ENCODE measurements around the gene OPCML. TPM values are rescaled to one million over a fixed set of nuclear protein-coding genes. Genes with fewer than 3 reads are reported as not detected.

OPCML gene
- total and polyA plus RNA-seq, 2 donors (not counting 1 experiment from before 2014, with no cell fraction given), result 0.99 to 2.8 TPM

DNA sequence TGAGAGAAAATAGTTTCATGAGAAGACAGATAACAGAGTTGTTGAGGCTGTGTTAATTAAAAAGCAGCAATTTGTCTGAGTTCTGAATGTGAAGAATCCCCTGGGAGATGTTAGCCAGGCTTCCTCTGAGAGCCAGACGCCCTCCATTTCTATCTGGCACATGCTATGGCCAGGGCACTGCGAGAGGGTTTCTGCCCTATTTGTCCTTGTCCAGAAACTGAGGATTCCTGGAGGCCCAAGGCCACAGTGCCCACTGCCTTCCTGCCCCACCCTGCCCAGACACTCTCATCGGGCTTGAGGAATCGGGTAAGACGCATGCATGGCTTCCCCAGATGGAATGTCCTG lies 484.6 kb downstream of the OPCML start:
- Histone ChIP-seq H3K27ac (ENCODE audit: insufficient read depth, low read length) (no peak overlapping the region), H3K4me2 (ENCODE audit: extremely low read depth, insufficient read depth, low read length) (no peak overlapping the region), H3K9ac (ENCODE audit: insufficient read depth, low read length) (no peak overlapping the region), H4K20me1 (ENCODE audit: control insufficient read depth, extremely low read depth, insufficient read depth, low read length) (no peaks in the 10 kb centered on the region), H3K27me3 (ENCODE audit: control insufficient read depth, insufficient read depth, low read length) (no peaks in the 10 kb centered on the region), H3K9me3 (ENCODE audit: control insufficient read depth, insufficient read depth, low read depth, low read length) (no peaks in the 10 kb centered on the region), H3K4me3 (replicated peaks in 1 of 4; ENCODE audit: control extremely low read depth in 1 of 4, insufficient read depth in 1 of 4, low read depth in 3 of 4, low read length in 4 of 4) (no peak overlapping the region), H3K79me2 (ENCODE audit: control insufficient read depth, insufficient read depth, low read length) (no peaks in the 10 kb centered on the region), H3K36me3 (ENCODE audit: control insufficient read depth, insufficient read depth, low read length) (no peaks in the 10 kb centered on the region), H2AFZ (ENCODE audit: low read length) (no peak overlapping the region), H3K4me1 (ENCODE audit: control insufficient read depth, extremely low read depth, insufficient read depth, low read length) (no peaks in the 10 kb centered on the region)
- DNase-seq (ENCODE audit: low read depth in 2 of 2), result no peak
- TF ChIP-seq, protein P1, sequence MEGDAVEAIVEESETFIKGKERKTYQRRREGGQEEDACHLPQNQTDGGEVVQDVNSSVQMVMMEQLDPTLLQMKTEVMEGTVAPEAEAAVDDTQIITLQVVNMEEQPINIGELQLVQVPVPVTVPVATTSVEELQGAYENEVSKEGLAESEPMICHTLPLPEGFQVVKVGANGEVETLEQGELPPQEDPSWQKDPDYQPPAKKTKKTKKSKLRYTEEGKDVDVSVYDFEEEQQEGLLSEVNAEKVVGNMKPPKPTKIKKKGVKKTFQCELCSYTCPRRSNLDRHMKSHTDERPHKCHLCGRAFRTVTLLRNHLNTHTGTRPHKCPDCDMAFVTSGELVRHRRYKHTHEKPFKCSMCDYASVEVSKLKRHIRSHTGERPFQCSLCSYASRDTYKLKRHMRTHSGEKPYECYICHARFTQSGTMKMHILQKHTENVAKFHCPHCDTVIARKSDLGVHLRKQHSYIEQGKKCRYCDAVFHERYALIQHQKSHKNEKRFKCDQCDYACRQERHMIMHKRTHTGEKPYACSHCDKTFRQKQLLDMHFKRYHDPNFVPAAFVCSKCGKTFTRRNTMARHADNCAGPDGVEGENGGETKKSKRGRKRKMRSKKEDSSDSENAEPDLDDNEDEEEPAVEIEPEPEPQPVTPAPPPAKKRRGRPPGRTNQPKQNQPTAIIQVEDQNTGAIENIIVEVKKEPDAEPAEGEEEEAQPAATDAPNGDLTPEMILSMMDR (conservative IDR thresholded peaks at IDR 0.05 in 1 of 2, IDR thresholded peaks at IDR 0.05 in 1 of 2; ENCODE audit: low read depth in 1 of 2, low read length in 2 of 2), result no peak
- TF ChIP-seq EZH2 (IDR thresholded peaks at IDR 0.05; ENCODE audit: low read length, missing control alignments), result no peak

DNA sequence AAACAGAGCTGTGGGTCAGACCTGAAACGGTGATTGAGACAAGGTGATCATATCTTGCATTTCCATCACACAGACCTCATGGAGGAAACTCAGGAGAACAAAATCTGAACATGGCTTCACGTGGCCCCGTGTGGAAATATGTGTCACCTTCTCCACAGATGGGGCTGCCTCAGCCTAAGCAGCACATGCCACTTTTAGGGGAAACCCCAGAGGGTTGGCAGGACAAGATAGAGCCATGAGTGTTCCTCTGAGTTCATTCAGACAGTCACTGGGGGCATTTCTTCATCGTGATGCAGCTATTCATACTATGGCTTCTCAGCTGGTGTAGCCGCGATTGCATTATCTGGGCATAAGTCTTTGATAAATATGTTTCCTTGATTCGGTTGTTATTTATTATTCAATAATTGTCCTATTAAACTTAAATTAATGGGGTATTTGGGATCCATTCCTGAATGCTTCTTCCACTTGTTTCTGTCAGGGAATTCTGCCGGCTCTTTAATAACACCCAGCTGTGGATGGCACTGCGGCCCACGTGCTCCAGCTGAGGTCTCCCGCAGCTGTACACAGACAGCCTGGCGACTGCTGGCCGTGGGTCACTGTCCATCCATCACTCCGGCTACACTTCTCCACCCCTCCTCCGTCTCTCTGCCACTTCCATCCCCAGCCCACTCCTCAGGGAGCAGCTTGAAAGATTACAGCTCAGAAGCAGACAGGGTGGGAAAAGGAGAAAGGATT lies 485.1 kb downstream of the OPCML start:
- no peak for DNase-seq (ENCODE audit: low read depth in 2 of 2)
- H3K27me3 ChIP-seq (ENCODE audit: control insufficient read depth, insufficient read depth, low read length), result no peaks in the 10 kb centered on the region
- H2AFZ ChIP-seq (ENCODE audit: low read length), result no peak overlapping the region
- H3K36me3 ChIP-seq (ENCODE audit: control insufficient read depth, insufficient read depth, low read length), result no peaks in the 10 kb centered on the region
- TF ChIP-seq EZH2 (IDR thresholded peaks at IDR 0.05; ENCODE audit: low read length, missing control alignments), result no peak
- TF ChIP-seq, protein P1 (conservative IDR thresholded peaks at IDR 0.05 in 1 of 2, IDR thresholded peaks at IDR 0.05 in 1 of 2; ENCODE audit: low read depth in 1 of 2, low read length in 2 of 2), result no peak
- no peak overlapping the region for H3K9ac ChIP-seq (ENCODE audit: insufficient read depth, low read length)
- H3K27ac ChIP-seq (ENCODE audit: insufficient read depth, low read length), result no peak overlapping the region
- H3K4me1 ChIP-seq (ENCODE audit: control insufficient read depth, extremely low read depth, insufficient read depth, low read length), result no peaks in the 10 kb centered on the region
- H3K4me3 ChIP-seq (replicated peaks in 1 of 4; ENCODE audit: control extremely low read depth in 1 of 4, insufficient read depth in 1 of 4, low read depth in 3 of 4, low read length in 4 of 4), result no peak overlapping the region
- no peaks in the 10 kb centered on the region for H3K79me2 ChIP-seq (ENCODE audit: control insufficient read depth, insufficient read depth, low read length)
- no peaks in the 10 kb centered on the region for H3K9me3 ChIP-seq (ENCODE audit: control insufficient read depth, insufficient read depth, low read depth, low read length)
- no peaks in the 10 kb centered on the region for H4K20me1 ChIP-seq (ENCODE audit: control insufficient read depth, extremely low read depth, insufficient read depth, low read length)
- H3K4me2 ChIP-seq (ENCODE audit: extremely low read depth, insufficient read depth, low read length), result no peak overlapping the region

GRCh38 chr11:133046252-133046651 lies 486.0 kb downstream of the OPCML start:
- H3K4me3 ChIP-seq (replicated peaks in 1 of 4; ENCODE audit: control extremely low read depth in 1 of 4, insufficient read depth in 1 of 4, low read depth in 3 of 4, low read length in 4 of 4), result no peak overlapping the region
- no peak overlapping the region for H3K9ac ChIP-seq (ENCODE audit: insufficient read depth, low read length)
- no peaks in the 10 kb centered on the region for H3K79me2 ChIP-seq (ENCODE audit: control insufficient read depth, insufficient read depth, low read length)
- no peaks in the 10 kb centered on the region for H3K36me3 ChIP-seq (ENCODE audit: control insufficient read depth, insufficient read depth, low read length)
- no peaks in the 10 kb centered on the region for H4K20me1 ChIP-seq (ENCODE audit: control insufficient read depth, extremely low read depth, insufficient read depth, low read length)
- no peak overlapping the region for H3K4me2 ChIP-seq (ENCODE audit: extremely low read depth, insufficient read depth, low read length)
- peaks cover 2% of the 10 kb centered on the region for H3K4me1 ChIP-seq (ENCODE audit: control insufficient read depth, extremely low read depth, insufficient read depth, low read length)
- no peak for DNase-seq (ENCODE audit: low read depth in 2 of 2)
- no peak overlapping the region for H2AFZ ChIP-seq (ENCODE audit: low read length)
- H3K27me3 ChIP-seq (ENCODE audit: control insufficient read depth, insufficient read depth, low read length), result no peaks in the 10 kb centered on the region
- TF ChIP-seq, protein P1 (conservative IDR thresholded peaks at IDR 0.05 in 1 of 2, IDR thresholded peaks at IDR 0.05 in 1 of 2; ENCODE audit: low read depth in 1 of 2, low read length in 2 of 2), result no peak
- no peak for TF ChIP-seq EZH2 (IDR thresholded peaks at IDR 0.05; ENCODE audit: low read length, missing control alignments)
- H3K9me3 ChIP-seq (ENCODE audit: control insufficient read depth, insufficient read depth, low read depth, low read length), result no peaks in the 10 kb centered on the region
- no peak overlapping the region for H3K27ac ChIP-seq (ENCODE audit: insufficient read depth, low read length)
